IMR-90 (cell line): ENCODE measurements around the gene KCNMA1.

Experiments used
- FOS ChIP-seq: fragments of 150-350 bp; IDR thresholded peaks from 2 replicates; pipeline ENCODE4 v1.6.1; 2016; ENCODE audit warnings: low read depth, low read length
- MAFK ChIP-seq: IDR thresholded peaks from 2 replicates; pipeline ENCODE4 v1.6.1; 2012; ENCODE audit warnings: low read depth, low read length, improper control_type of control experiment
- POLR2A ChIP-seq: IDR thresholded peaks from 2 replicates; pipeline ENCODE4 v1.6.1; 2012; ENCODE audit warnings: mild to moderate bottlenecking, low read depth, low read length
- RAD21 ChIP-seq: IDR thresholded peaks from 2 replicates; pipeline ENCODE4 v1.6.1; 2012; ENCODE audit warnings: low read length, improper control_type of control experiment
- SMC3 ChIP-seq: fragments of 150-350 bp; IDR thresholded peaks from 2 replicates; pipeline ENCODE4 v1.6.1; 2016; ENCODE audit warnings: low read depth, mild to moderate bottlenecking, antibody characterized with exemption, low read length, moderate library complexity
- TF ChIP-seq, protein P1 (sequence below): conservative IDR thresholded peaks from 2 replicates; pipeline ENCODE4 v1.5.1; 2012; ENCODE audit warnings: mild to moderate bottlenecking, low read depth, low read length, improper control_type of control experiment
- TF ChIP-seq, protein P2 (sequence below): fragments of 150-350 bp; IDR thresholded peaks from 2 replicates; pipeline ENCODE4 v1.6.1; 2016; ENCODE audit warnings: low read depth, mild to moderate bottlenecking, low read length, moderate library complexity, borderline replicate concordance

DNA sequence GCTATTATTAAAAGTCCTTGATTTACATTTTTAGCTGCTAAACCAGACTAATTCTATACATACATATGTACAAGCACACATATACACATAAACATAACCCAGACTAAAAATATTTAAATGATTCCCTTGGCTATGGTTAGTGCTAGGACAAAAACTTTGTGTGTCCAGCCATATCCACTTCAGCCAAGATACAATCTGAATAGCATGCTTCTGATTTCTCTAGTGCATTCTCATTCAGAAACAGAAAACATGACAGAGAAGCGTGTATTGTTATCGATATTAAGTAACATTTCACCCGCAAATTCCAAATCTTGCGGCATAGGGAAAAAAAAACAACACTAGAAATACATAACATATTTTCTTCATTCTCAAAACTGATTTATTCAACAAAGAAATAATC lies 569.3 kb downstream of the KCNMA1 start:
- TF ChIP-seq FOS: no peak
- TF ChIP-seq, protein P1, sequence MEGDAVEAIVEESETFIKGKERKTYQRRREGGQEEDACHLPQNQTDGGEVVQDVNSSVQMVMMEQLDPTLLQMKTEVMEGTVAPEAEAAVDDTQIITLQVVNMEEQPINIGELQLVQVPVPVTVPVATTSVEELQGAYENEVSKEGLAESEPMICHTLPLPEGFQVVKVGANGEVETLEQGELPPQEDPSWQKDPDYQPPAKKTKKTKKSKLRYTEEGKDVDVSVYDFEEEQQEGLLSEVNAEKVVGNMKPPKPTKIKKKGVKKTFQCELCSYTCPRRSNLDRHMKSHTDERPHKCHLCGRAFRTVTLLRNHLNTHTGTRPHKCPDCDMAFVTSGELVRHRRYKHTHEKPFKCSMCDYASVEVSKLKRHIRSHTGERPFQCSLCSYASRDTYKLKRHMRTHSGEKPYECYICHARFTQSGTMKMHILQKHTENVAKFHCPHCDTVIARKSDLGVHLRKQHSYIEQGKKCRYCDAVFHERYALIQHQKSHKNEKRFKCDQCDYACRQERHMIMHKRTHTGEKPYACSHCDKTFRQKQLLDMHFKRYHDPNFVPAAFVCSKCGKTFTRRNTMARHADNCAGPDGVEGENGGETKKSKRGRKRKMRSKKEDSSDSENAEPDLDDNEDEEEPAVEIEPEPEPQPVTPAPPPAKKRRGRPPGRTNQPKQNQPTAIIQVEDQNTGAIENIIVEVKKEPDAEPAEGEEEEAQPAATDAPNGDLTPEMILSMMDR: no peak
- TF ChIP-seq RAD21: no peak
- no peak for TF ChIP-seq SMC3
- no peak for TF ChIP-seq POLR2A
- TF ChIP-seq, protein P2, sequence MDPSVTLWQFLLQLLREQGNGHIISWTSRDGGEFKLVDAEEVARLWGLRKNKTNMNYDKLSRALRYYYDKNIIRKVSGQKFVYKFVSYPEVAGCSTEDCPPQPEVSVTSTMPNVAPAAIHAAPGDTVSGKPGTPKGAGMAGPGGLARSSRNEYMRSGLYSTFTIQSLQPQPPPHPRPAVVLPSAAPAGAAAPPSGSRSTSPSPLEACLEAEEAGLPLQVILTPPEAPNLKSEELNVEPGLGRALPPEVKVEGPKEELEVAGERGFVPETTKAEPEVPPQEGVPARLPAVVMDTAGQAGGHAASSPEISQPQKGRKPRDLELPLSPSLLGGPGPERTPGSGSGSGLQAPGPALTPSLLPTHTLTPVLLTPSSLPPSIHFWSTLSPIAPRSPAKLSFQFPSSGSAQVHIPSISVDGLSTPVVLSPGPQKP: no peak
- no peak for TF ChIP-seq MAFK
